Mesenchymal stem cell (in vitro differentiated cells and primary cell): ENCODE data around the gene PLIN1.
A peak's percentile ranks its signal among the peaks of the same experiment; 100 is the strongest.

Source experiments
- DNase-seq: peaks from one replicate; pipeline ENCODE4 v3.0.0-alpha.2; 2013
- H2AFZ ChIP-seq: one replicate; pipeline ENCODE4 v1.6.1; 2013; ENCODE audit warnings: low read depth, mild to moderate bottlenecking, control low read depth, inconsistent platforms, low read length, moderate library complexity
- H2AK5ac ChIP-seq: 2 replicates; pipeline ENCODE4 v1.6.1; 2013; ENCODE audit warnings: low read length, moderate library complexity, mild to moderate bottlenecking, inconsistent platforms; ENCODE audit not compliant: severe bottlenecking
- H2BK120ac ChIP-seq: one replicate; pipeline ENCODE4 v1.6.1; 2013; ENCODE audit warnings: low read depth, mild to moderate bottlenecking, inconsistent platforms, low read length, moderate library complexity
- H2BK12ac ChIP-seq, 2 experiments: one replicate each; pipeline ENCODE4 v1.6.1; 2013; ENCODE audit warnings: inconsistent platforms in 2 of 2, low read length in 2 of 2, mild to moderate bottlenecking in 2 of 2, moderate library complexity in 2 of 2, control low read depth in 1 of 2
- H2BK15ac ChIP-seq: one replicate; pipeline ENCODE4 v1.6.1; 2013; ENCODE audit warnings: mild to moderate bottlenecking, low read depth, inconsistent platforms; ENCODE audit not compliant: poor library complexity, severe bottlenecking
- H2BK5ac ChIP-seq: 2 replicates; pipeline ENCODE4 v1.6.1; 2013; ENCODE audit warnings: low read depth, mild to moderate bottlenecking, low read length, control low read depth, inconsistent platforms; ENCODE audit not compliant: poor library complexity, severe bottlenecking
- H3K14ac ChIP-seq, 2 experiments: one replicate each; pipeline ENCODE4 v1.6.1; 2013; ENCODE audit warnings: inconsistent platforms in 2 of 2, low read length in 2 of 2, control low read depth in 1 of 2, mild to moderate bottlenecking in 1 of 2, moderate library complexity in 1 of 2
- H3K18ac ChIP-seq, 2 experiments: one replicate each; pipeline ENCODE4 v1.6.1; 2013; ENCODE audit warnings: inconsistent platforms in 2 of 2, low read length in 2 of 2, control low read depth in 1 of 2, low read depth in 1 of 2, mild to moderate bottlenecking in 1 of 2
- H3K23ac ChIP-seq, 2 experiments: one replicate each; pipeline ENCODE4 v1.6.1; 2013; ENCODE audit warnings: inconsistent platforms in 2 of 2, low read length in 2 of 2, mild to moderate bottlenecking in 2 of 2, moderate library complexity in 2 of 2, control low read depth in 1 of 2
- H3K27ac ChIP-seq: 2 replicates; pipeline ENCODE4 v1.5.1; 2013; ENCODE audit warnings: mild to moderate bottlenecking, moderate library complexity, low read length, control low read depth, inconsistent platforms; ENCODE audit not compliant: poor library complexity, severe bottlenecking
- H3K27me3 ChIP-seq, 2 experiments: 2 replicates each; pipeline versions ENCODE4 v1.6.1 to v1.7.0; 2013; ENCODE audit warnings: low read length in 2 of 2, mild to moderate bottlenecking in 2 of 2, moderate library complexity in 2 of 2, control low read depth in 1 of 2, inconsistent platforms in 1 of 2; ENCODE audit not compliant: control insufficient read depth in 1 of 2, insufficient read depth in 1 of 2
- H3K36me3 ChIP-seq, 2 experiments: 2 replicates each; pipeline versions ENCODE4 v1.6.1 to v1.7.0; 2013; ENCODE audit warnings: low read length in 2 of 2, control low read depth in 1 of 2, inconsistent platforms in 1 of 2, low read depth in 1 of 2, mild to moderate bottlenecking in 1 of 2; ENCODE audit not compliant: insufficient read depth in 2 of 2, control insufficient read depth in 1 of 2
- H3K4ac ChIP-seq, 2 experiments: one replicate each; pipeline ENCODE4 v1.6.1; 2013; ENCODE audit warnings: inconsistent platforms in 2 of 2, low read length in 2 of 2, mild to moderate bottlenecking in 2 of 2, moderate library complexity in 2 of 2, control low read depth in 1 of 2, low read depth in 1 of 2
- H3K4me1 ChIP-seq: 2 replicates; pipeline ENCODE4 v1.6.1; 2013; ENCODE audit warnings: low read depth, low read length, control low read depth; ENCODE audit not compliant: control insufficient read depth, insufficient read depth
- H3K4me2 ChIP-seq: 2 replicates; pipeline ENCODE4 v1.6.1; 2013; ENCODE audit warnings: low read length, mild to moderate bottlenecking, inconsistent platforms; ENCODE audit not compliant: poor library complexity, severe bottlenecking
- H3K4me3 ChIP-seq, 2 experiments: 2 replicates each; pipeline versions ENCODE4 v1.5.1 to v1.7.0; 2013; ENCODE audit warnings: low read length in 2 of 2, mild to moderate bottlenecking in 2 of 2, control low read depth in 1 of 2, low read depth in 1 of 2; ENCODE audit not compliant: insufficient read depth in 1 of 2
- H3K79me1 ChIP-seq: replicated peaks from 2 replicates; pipeline ENCODE4 v1.6.1; 2013; ENCODE audit warnings: mild to moderate bottlenecking, control low read depth, low read length, inconsistent platforms; ENCODE audit not compliant: poor library complexity, severe bottlenecking
- H3K9ac ChIP-seq: 2 replicates; pipeline ENCODE4 v1.7.0; 2013; ENCODE audit warnings: mild to moderate bottlenecking, low read length, moderate library complexity
- H3K9me3 ChIP-seq: 2 replicates; pipeline ENCODE4 v1.7.0; 2013; ENCODE audit warnings: mild to moderate bottlenecking, low read length; ENCODE audit not compliant: control insufficient read depth
- H4K8ac ChIP-seq: one replicate; pipeline ENCODE4 v1.6.1; 2013; ENCODE audit warnings: inconsistent platforms, mild to moderate bottlenecking, low read length, moderate library complexity
- H4K91ac ChIP-seq: one replicate; pipeline ENCODE4 v1.6.1; 2013; ENCODE audit warnings: mild to moderate bottlenecking, low read length, inconsistent platforms
- WGBS: methylation state at CpG from one replicate; pipeline ENCODE4 v1.1.7; 2013; ENCODE audit warnings: mixed read lengths; 5-methylcytosine and 5-hydroxymethylcytosine counted together

The PLIN1 gene

DNA sequence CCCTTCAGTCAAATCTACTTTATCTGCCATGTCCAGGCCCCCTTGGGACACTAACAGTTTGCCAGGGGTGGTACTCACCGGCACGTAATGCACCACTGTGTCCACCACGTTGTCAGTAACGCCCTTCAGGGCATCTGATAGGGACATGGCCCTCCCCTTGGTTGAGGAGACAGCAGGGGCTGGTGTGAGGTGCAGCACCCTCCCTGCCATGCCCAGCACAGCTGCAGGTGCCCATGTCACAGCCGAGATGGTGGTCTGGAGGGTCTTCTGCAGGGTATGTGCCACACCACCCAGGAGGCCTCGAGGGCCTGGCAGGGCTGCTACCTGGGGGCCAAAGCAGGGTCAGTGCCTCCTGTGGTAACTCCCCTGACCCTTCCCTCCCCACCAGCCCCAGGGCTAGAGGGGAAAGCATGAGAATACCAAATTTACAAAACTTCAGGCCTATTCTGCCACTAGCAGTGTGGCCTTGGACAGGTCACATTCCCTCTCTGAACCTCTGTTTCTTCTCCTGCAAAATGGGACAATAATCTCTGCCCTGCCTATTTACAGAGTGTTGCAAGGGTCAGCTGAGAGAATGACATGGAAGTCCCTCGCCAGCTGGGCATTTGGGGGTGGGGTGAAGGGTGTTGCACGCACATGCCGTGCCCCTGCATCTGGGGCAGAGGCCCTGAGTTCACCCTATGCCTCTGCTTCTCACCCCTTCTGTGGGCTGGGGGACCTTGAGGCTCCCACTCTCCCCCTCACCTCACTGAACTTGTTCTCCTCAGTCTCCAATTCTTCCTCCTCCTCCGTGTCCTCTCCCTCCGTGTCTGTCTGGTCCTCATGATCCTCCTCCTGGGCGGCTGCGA lies 12.1 kb downstream of the PLIN1 start:
- Histone ChIP-seq H3K36me3 (peaks cover 0 to 4% of the 10 kb centered on the region in 2 experiments), H2BK5ac (no peak overlapping the region), H3K4me1 (peaks cover 21% of the 10 kb centered on the region), H2BK15ac (peak overlapping the region; percentile 70), H3K9ac (no peak overlapping the region), H3K27ac (no peak overlapping the region), H4K91ac (peak overlapping the region; percentile 54), H2AFZ (no peak overlapping the region), H2BK120ac (no peak overlapping the region), H3K79me1 (no peaks in the 10 kb centered on the region), H4K8ac (no peak overlapping the region), H3K23ac (no peak overlapping the region), H3K14ac (no peak overlapping the region), H3K4me3 (no peak overlapping the region), H3K27me3 (no peaks in the 10 kb centered on the region), H2BK12ac (peak overlapping the region; percentile 56 to 57), H2AK5ac (no peak overlapping the region), H3K4ac (no peak overlapping the region), H3K9me3 (no peaks in the 10 kb centered on the region), H3K4me2 (no peak overlapping the region), H3K18ac (no peak overlapping the region)
- 83% methylated on average over 12 of the region's 13 CpGs for WGBS
- DNase-seq: no peak

DNA sequence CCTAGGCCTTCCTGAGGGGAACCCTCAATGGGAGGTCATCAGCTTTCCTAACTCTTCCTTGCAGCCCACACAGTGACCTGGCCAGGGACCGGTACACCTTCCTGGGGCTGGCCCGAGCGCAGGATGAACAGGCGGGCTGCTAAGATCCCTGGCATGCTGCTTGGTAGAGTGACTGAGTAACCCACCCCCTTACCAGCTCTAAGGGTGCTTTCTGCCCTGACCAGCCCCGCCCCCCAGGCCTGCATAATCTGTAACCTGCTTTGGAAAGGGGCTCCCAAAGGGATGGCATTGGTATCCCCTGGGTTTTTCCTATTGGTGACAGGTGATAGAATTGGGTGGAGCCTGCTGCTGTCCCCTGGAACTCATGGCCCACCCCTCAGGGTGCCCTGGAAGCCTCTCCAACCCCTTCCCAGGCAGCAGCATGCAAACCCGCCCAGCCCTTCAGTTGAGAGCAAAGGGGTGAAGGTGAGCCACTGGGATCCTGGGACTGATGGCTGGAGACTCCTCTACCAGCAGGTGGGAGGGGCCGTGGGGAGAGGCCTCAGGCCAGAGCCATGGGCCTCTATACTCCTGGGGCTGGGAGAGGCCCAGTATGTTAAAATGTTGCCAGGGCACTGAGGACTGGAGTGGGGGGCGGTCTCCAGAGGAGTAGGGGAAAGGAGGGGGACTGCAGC lies 12.8 kb downstream of the PLIN1 start:
- H2AK5ac ChIP-seq: no peak overlapping the region
- peaks cover 21% of the 10 kb centered on the region for H3K4me1 ChIP-seq
- peak overlapping the region; percentile 89 for H2BK120ac ChIP-seq
- peak overlapping the region; percentile 51 to 86 for H3K4ac ChIP-seq
- H2BK15ac ChIP-seq: no peak overlapping the region
- H3K9me3 ChIP-seq: no peaks in the 10 kb centered on the region
- H3K9ac ChIP-seq: peak overlapping the region; percentile 79
- no peaks in the 10 kb centered on the region for H3K27me3 ChIP-seq
- H2BK12ac ChIP-seq: peak overlapping the region; percentile 54 to 63
- DNase-seq: no peak
- peak overlapping the region in 1 of 2 experiments; percentile 17 for H3K23ac ChIP-seq
- H4K8ac ChIP-seq: peak overlapping the region; percentile 92
- peak overlapping the region; percentile 79 for H3K4me2 ChIP-seq
- no peak overlapping the region for H2BK5ac ChIP-seq
- H3K4me3 ChIP-seq: peak overlapping the region in 1 of 2 experiments; percentile 55
- H3K18ac ChIP-seq: peak overlapping the region; percentile 5 to 98
- H3K27ac ChIP-seq: no peak overlapping the region
- 92% methylated on average over 8 of the region's 8 CpGs for WGBS
- peak overlapping the region; percentile 72 for H2AFZ ChIP-seq
- peak overlapping the region; percentile 73 for H4K91ac ChIP-seq
- no peak overlapping the region for H3K14ac ChIP-seq
- H3K36me3 ChIP-seq: peaks cover 0 to 4% of the 10 kb centered on the region in 2 experiments
- H3K79me1 ChIP-seq: no peaks in the 10 kb centered on the region

DNA sequence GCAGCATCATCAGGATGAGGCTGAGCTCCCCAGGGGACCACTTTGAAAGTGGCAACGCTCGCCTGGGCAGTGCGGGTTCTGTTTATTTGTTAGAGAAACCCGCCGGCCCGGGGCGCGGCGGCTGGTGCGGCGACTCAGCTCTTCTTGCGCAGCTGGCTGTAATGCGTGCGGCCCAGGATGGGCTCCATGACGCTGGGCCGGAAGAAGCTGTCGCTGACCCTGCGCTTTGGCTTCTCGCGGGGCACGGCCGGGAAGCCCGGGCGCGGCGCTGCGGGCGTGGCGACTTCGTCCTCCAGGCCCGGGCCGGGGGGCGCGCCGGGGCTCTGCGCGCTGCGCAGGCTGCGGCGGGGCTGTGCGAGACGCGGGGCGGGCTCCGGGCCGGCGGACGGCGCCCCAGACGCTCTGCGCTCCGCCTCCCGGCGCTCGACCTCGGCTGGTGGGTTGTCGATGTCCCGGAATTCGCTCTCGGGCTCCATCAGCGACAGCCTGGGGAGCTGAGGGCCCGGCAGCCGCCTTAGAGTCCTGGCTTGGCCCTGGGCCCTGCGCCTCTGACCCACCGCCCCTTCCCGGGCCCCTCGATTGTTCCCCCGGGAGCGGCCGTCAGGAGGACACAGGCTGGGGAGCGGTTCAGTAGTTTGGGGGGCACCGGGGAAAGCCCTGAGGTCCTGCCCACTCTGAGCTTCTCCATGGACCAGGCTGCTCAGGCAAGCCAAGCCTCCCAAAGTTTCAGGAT lies 13.6 kb downstream of the PLIN1 start:
- peak; percentile 75 for DNase-seq
- Histone ChIP-seq H2AK5ac (no peak overlapping the region), H4K91ac (peak overlapping the region; percentile 73), H3K14ac (no peak overlapping the region), H3K23ac (peak overlapping the region in 1 of 2 experiments; percentile 42), H2BK12ac (peak overlapping the region; percentile 55 to 63), H3K4ac (peak overlapping the region; percentile 51 to 86), H3K27me3 (no peaks in the 10 kb centered on the region), H2BK5ac (no peak overlapping the region), H3K36me3 (peaks cover 3 to 4% of the 10 kb centered on the region in 2 experiments), H4K8ac (peak overlapping the region; percentile 92), H3K9me3 (peaks cover under 1% of the 10 kb centered on the region), H3K4me3 (peak overlapping the region; percentile 55 to 65), H3K79me1 (no peaks in the 10 kb centered on the region), H2AFZ (peak overlapping the region; percentile 72), H3K4me2 (peak overlapping the region; percentile 79), H3K4me1 (peaks cover 21% of the 10 kb centered on the region), H2BK120ac (peak overlapping the region; percentile 89), H3K18ac (peak overlapping the region; percentile 90 to 98), H3K27ac (no peak overlapping the region), H3K9ac (peak overlapping the region; percentile 79), H2BK15ac (peak overlapping the region; percentile 89)
- WGBS: 7% methylated on average over 56 of the region's 72 CpGs
